ENCODE results near the gene OSCP1.

OSCP1 gene

GRCh38 chr1:36401602-36402503 lies 48.4 kb downstream of the OSCP1 start:
- Histone ChIP-seq H3K27me3 (ENCODE audit: insufficient read depth, insufficient read length) (no peaks in the 10 kb centered on the region), H3K36me3 (ENCODE audit: insufficient read depth, insufficient read length, low read length) (no peaks in the 10 kb centered on the region), H3K9me3 (ENCODE audit: insufficient read depth, low read length) (no peaks in the 10 kb centered on the region), H3K9ac (ENCODE audit: insufficient read length, low read depth) (no peak overlapping the region), H3K4me3 (ENCODE audit: insufficient read length, low read depth) (no peak overlapping the region), H3K4me1 (ENCODE audit: insufficient read depth, insufficient read length) (peaks cover 9% of the 10 kb centered on the region)
- TF ChIP-seq SUZ12 (IDR thresholded peaks at IDR 0.05; ENCODE audit: extremely low read depth, insufficient read depth, insufficient read length) (no peak), YY1 (IDR thresholded peaks at IDR 0.05; ENCODE audit: insufficient read depth, insufficient read length) (no peak), ZNF274 (IDR thresholded peaks at IDR 0.05; ENCODE audit: low read depth, low read length) (no peak)
- no peak for DNase-seq (ENCODE audit: low read depth, low spot score)

GRCh38 chr1:36400825-36401601 lies 49.2 kb downstream of the OSCP1 start:
- Histone ChIP-seq H3K27me3 (ENCODE audit: insufficient read depth, insufficient read length) (no peaks in the 10 kb centered on the region), H3K36me3 (ENCODE audit: insufficient read depth, insufficient read length, low read length) (no peaks in the 10 kb centered on the region), H3K4me3 (ENCODE audit: insufficient read length, low read depth) (no peak overlapping the region), H3K9me3 (ENCODE audit: insufficient read depth, low read length) (no peaks in the 10 kb centered on the region), H3K9ac (ENCODE audit: insufficient read length, low read depth) (peak overlapping the region; percentile 58), H3K4me1 (ENCODE audit: insufficient read depth, insufficient read length) (peaks cover 9% of the 10 kb centered on the region)
- TF ChIP-seq SUZ12 (IDR thresholded peaks at IDR 0.05; ENCODE audit: extremely low read depth, insufficient read depth, insufficient read length) = no peak
- no peak for TF ChIP-seq YY1 (IDR thresholded peaks at IDR 0.05; ENCODE audit: insufficient read depth, insufficient read length)
- no peak for TF ChIP-seq ZNF274 (IDR thresholded peaks at IDR 0.05; ENCODE audit: low read depth, low read length)
- DNase-seq (ENCODE audit: low read depth, low spot score) = no peak

GRCh38 chr1:36400514-36400824 lies 49.8 kb downstream of the OSCP1 start:
- no peak for DNase-seq (ENCODE audit: low read depth, low spot score)
- peak overlapping the region; percentile 58 for H3K9ac ChIP-seq (ENCODE audit: insufficient read length, low read depth)
- H3K4me1 ChIP-seq (ENCODE audit: insufficient read depth, insufficient read length) = peaks cover 9% of the 10 kb centered on the region
- TF ChIP-seq SUZ12 (IDR thresholded peaks at IDR 0.05; ENCODE audit: extremely low read depth, insufficient read depth, insufficient read length) (no peak), ZNF274 (IDR thresholded peaks at IDR 0.05; ENCODE audit: low read depth, low read length) (no peak), YY1 (IDR thresholded peaks at IDR 0.05; ENCODE audit: insufficient read depth, insufficient read length) (no peak)
- no peak overlapping the region for H3K4me3 ChIP-seq (ENCODE audit: insufficient read length, low read depth)
- H3K36me3 ChIP-seq (ENCODE audit: insufficient read depth, insufficient read length, low read length) = no peaks in the 10 kb centered on the region
- no peaks in the 10 kb centered on the region for H3K27me3 ChIP-seq (ENCODE audit: insufficient read depth, insufficient read length)
- no peaks in the 10 kb centered on the region for H3K9me3 ChIP-seq (ENCODE audit: insufficient read depth, low read length)

GRCh38 chr1:36398370-36398977 lies 51.8 kb downstream of the OSCP1 start:
- no peak for DNase-seq (ENCODE audit: low read depth, low spot score)
- H3K9ac ChIP-seq (ENCODE audit: insufficient read length, low read depth) = peak overlapping the region; percentile 96
- peak overlapping the region; percentile 83 for H3K4me3 ChIP-seq (ENCODE audit: insufficient read length, low read depth)
- H3K9me3 ChIP-seq (ENCODE audit: insufficient read depth, low read length) = no peaks in the 10 kb centered on the region
- TF ChIP-seq SUZ12 (IDR thresholded peaks at IDR 0.05; ENCODE audit: extremely low read depth, insufficient read depth, insufficient read length) (no peak), ZNF274 (IDR thresholded peaks at IDR 0.05; ENCODE audit: low read depth, low read length) (no peak), YY1 (IDR thresholded peaks at IDR 0.05; ENCODE audit: insufficient read depth, insufficient read length) (no peak)
- H3K4me1 ChIP-seq (ENCODE audit: insufficient read depth, insufficient read length) = peaks cover 9% of the 10 kb centered on the region
- H3K36me3 ChIP-seq (ENCODE audit: insufficient read depth, insufficient read length, low read length) = peaks cover 12% of the 10 kb centered on the region
- H3K27me3 ChIP-seq (ENCODE audit: insufficient read depth, insufficient read length) = no peaks in the 10 kb centered on the region

- peak within 1 kb of the TSS; percentile 83 for H3K4me3 ChIP-seq (ENCODE audit: insufficient read length, low read depth)
- no peaks in the 10 kb centered on the region for H3K27me3 ChIP-seq (ENCODE audit: insufficient read depth, insufficient read length)
- peaks cover 9% of the 10 kb centered on the region for H3K4me1 ChIP-seq (ENCODE audit: insufficient read depth, insufficient read length)
- peak within 1 kb of the TSS; percentile 96 for H3K9ac ChIP-seq (ENCODE audit: insufficient read length, low read depth)
- TF ChIP-seq SUZ12 (IDR thresholded peaks at IDR 0.05; ENCODE audit: extremely low read depth, insufficient read depth, insufficient read length) (no peak), YY1 (IDR thresholded peaks at IDR 0.05; ENCODE audit: insufficient read depth, insufficient read length) (no peak), ZNF274 (IDR thresholded peaks at IDR 0.05; ENCODE audit: low read depth, low read length) (no peak)
- no peaks in the 10 kb centered on the region for H3K9me3 ChIP-seq (ENCODE audit: insufficient read depth, low read length)
- DNase-seq (ENCODE audit: low read depth, low spot score) = peak; percentile 97
- peaks cover 20% of the 10 kb centered on the region for H3K36me3 ChIP-seq (ENCODE audit: insufficient read depth, insufficient read length, low read length)
Observed at GRCh38 chr1:36397378-36398230, 52.6 kb downstream of the OSCP1 start, which contains the start of gene LSM10. LSM10 (minus strand) TSS chr1:36397908; CDS start chr1:36394129, 3,779 bp downstream.

GRCh38 chr1:36397083-36397377 lies 53.2 kb downstream of the OSCP1 start:
- no peak for DNase-seq (ENCODE audit: low read depth, low spot score)
- Histone ChIP-seq H3K4me3 (ENCODE audit: insufficient read length, low read depth) (peak overlapping the region; percentile 83), H3K4me1 (ENCODE audit: insufficient read depth, insufficient read length) (peaks cover 9% of the 10 kb centered on the region), H3K36me3 (ENCODE audit: insufficient read depth, insufficient read length, low read length) (peaks cover 25% of the 10 kb centered on the region), H3K9ac (ENCODE audit: insufficient read length, low read depth) (peak overlapping the region; percentile 96), H3K27me3 (ENCODE audit: insufficient read depth, insufficient read length) (no peaks in the 10 kb centered on the region), H3K9me3 (ENCODE audit: insufficient read depth, low read length) (no peaks in the 10 kb centered on the region)
- TF ChIP-seq ZNF274 (IDR thresholded peaks at IDR 0.05; ENCODE audit: low read depth, low read length) = no peak

Measured in NT2/D1 (cell line).